ENCODE results near the gene DUS4L.

The DUS4L gene

GRCh38 chr7:107530751-107531150 lies 33.0 kb upstream of the DUS4L start:
- TF ChIP-seq SIN3A (IDR thresholded peaks at IDR 0.05; ENCODE audit: borderline replicate concordance, insufficient read depth, low read length) (no peak), FOXP2 (optimal IDR thresholded peaks at IDR 0.05; ENCODE audit: borderline replicate concordance, extremely low read depth, extremely low read length, insufficient read depth) (no peak), REST (IDR thresholded peaks at IDR 0.05; ENCODE audit: insufficient read depth in 1 of 2, low read depth in 2 of 2, low read length in 2 of 2) (no peak), TAF1 (IDR thresholded peaks at IDR 0.05; ENCODE audit: borderline replicate concordance, insufficient read depth, low read length) (no peak), POLR2AphosphoS5 (IDR thresholded peaks at IDR 0.05; ENCODE audit: low read depth, low read length) (no peak)

GRCh38 chr7:107534139-107534538 lies 29.6 kb upstream of the DUS4L start:
- TF ChIP-seq TAF1 (IDR thresholded peaks at IDR 0.05; ENCODE audit: borderline replicate concordance, insufficient read depth, low read length) (no peak), REST (IDR thresholded peaks at IDR 0.05; ENCODE audit: insufficient read depth in 1 of 2, low read depth in 2 of 2, low read length in 2 of 2) (no peak), POLR2AphosphoS5 (IDR thresholded peaks at IDR 0.05; ENCODE audit: low read depth, low read length) (no peak), FOXP2 (optimal IDR thresholded peaks at IDR 0.05; ENCODE audit: borderline replicate concordance, extremely low read depth, extremely low read length, insufficient read depth) (no peak), SIN3A (IDR thresholded peaks at IDR 0.05; ENCODE audit: borderline replicate concordance, insufficient read depth, low read length) (no peak)

GRCh38 chr7:107538001-107538400 lies 25.8 kb upstream of the DUS4L start:
- TF ChIP-seq SIN3A (IDR thresholded peaks at IDR 0.05; ENCODE audit: borderline replicate concordance, insufficient read depth, low read length) = no peak
- no peak for TF ChIP-seq FOXP2 (optimal IDR thresholded peaks at IDR 0.05; ENCODE audit: borderline replicate concordance, extremely low read depth, extremely low read length, insufficient read depth)
- no peak for TF ChIP-seq POLR2AphosphoS5 (IDR thresholded peaks at IDR 0.05; ENCODE audit: low read depth, low read length)

- no peak for TF ChIP-seq REST (IDR thresholded peaks at IDR 0.05; ENCODE audit: insufficient read depth in 1 of 2, low read depth in 2 of 2, low read length in 2 of 2)
- no peak for TF ChIP-seq FOXP2 (optimal IDR thresholded peaks at IDR 0.05; ENCODE audit: borderline replicate concordance, extremely low read depth, extremely low read length, insufficient read depth)
- TF ChIP-seq SIN3A (IDR thresholded peaks at IDR 0.05; ENCODE audit: borderline replicate concordance, insufficient read depth, low read length) = no peak
- no peak for TF ChIP-seq TAF1 (IDR thresholded peaks at IDR 0.05; ENCODE audit: borderline replicate concordance, insufficient read depth, low read length)
- TF ChIP-seq POLR2AphosphoS5 (IDR thresholded peaks at IDR 0.05; ENCODE audit: low read depth, low read length) = no peak
These were observed 20.3 kb upstream of the DUS4L start for GRCh38 chr7:107543338-107543993.

- no peak for TF ChIP-seq REST (IDR thresholded peaks at IDR 0.05; ENCODE audit: insufficient read depth in 1 of 2, low read depth in 2 of 2, low read length in 2 of 2)
- TF ChIP-seq SIN3A (IDR thresholded peaks at IDR 0.05; ENCODE audit: borderline replicate concordance, insufficient read depth, low read length) = no peak
- TF ChIP-seq POLR2AphosphoS5 (IDR thresholded peaks at IDR 0.05; ENCODE audit: low read depth, low read length) = no peak
- no peak for TF ChIP-seq TAF1 (IDR thresholded peaks at IDR 0.05; ENCODE audit: borderline replicate concordance, insufficient read depth, low read length)
- TF ChIP-seq FOXP2 (optimal IDR thresholded peaks at IDR 0.05; ENCODE audit: borderline replicate concordance, extremely low read depth, extremely low read length, insufficient read depth) = no peak
These were observed 18.8 kb upstream of the DUS4L start for GRCh38 chr7:107544848-107545591.

Data from PFSK-1 (cell line).